22Rv1 (cell line): ENCODE results near the gene PLEKHO1.

Source experiments
- H3K27ac ChIP-seq: fragments of 450-650 bp; 2 replicates; pipeline ENCODE4 v1.5.1; 2017
- ZFX ChIP-seq: fragments of 450-650 bp; IDR thresholded peaks from 2 replicates; pipeline ENCODE4 v1.6.1; 2017; ENCODE audit warnings: antibody characterized with exemption, borderline replicate concordance
- TF ChIP-seq, protein P1 (sequence below): fragments of 450-650 bp; IDR thresholded peaks from 2 replicates; pipeline ENCODE4 v1.5.1; 2017; ENCODE audit warnings: mild to moderate bottlenecking

PLEKHO1 gene

DNA sequence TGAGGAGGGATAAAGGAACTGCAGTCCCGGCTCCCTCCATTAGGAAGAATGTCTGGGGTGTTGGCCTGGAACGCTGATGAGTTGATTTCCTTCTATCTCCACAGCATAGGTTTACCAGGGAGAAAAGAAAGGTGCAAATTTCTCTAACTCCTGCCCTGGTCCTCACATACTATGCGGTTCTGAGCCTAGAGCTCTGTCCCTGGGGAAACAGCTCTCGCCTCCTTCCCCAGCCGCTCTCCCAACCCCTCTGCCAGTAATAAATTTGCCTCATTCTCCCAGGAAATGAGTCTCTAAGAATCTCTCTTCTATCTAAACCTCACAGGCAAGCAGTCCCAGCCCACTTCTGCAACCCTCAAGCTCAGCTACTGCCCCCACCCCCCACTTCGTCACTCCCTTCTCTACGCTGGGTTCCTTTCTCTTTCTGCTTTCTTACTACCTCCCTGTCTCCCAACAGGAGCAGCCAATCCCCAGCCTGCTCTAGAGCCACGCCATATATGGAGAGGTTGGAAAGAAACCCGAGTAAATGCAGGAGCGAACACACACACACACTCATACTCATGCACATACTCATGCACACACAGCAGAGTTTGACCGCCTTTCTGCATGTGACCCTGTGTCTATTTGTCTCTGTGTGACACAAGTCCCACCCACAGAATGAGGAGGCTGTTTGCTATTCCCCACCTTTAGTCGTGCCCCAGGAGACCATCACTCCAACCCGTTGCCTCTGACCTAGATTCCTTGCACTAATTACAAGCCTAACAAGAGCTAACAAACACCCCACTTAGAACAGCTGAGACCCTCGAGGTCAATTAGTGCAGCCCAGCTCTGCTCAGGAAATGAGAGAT is 13.4 kb downstream of the PLEKHO1 start:
- H3K27ac ChIP-seq = peak overlapping the region; percentile 74
- TF ChIP-seq, protein P1, sequence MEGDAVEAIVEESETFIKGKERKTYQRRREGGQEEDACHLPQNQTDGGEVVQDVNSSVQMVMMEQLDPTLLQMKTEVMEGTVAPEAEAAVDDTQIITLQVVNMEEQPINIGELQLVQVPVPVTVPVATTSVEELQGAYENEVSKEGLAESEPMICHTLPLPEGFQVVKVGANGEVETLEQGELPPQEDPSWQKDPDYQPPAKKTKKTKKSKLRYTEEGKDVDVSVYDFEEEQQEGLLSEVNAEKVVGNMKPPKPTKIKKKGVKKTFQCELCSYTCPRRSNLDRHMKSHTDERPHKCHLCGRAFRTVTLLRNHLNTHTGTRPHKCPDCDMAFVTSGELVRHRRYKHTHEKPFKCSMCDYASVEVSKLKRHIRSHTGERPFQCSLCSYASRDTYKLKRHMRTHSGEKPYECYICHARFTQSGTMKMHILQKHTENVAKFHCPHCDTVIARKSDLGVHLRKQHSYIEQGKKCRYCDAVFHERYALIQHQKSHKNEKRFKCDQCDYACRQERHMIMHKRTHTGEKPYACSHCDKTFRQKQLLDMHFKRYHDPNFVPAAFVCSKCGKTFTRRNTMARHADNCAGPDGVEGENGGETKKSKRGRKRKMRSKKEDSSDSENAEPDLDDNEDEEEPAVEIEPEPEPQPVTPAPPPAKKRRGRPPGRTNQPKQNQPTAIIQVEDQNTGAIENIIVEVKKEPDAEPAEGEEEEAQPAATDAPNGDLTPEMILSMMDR = peak; percentile 3
- TF ChIP-seq ZFX = no peak

DNA sequence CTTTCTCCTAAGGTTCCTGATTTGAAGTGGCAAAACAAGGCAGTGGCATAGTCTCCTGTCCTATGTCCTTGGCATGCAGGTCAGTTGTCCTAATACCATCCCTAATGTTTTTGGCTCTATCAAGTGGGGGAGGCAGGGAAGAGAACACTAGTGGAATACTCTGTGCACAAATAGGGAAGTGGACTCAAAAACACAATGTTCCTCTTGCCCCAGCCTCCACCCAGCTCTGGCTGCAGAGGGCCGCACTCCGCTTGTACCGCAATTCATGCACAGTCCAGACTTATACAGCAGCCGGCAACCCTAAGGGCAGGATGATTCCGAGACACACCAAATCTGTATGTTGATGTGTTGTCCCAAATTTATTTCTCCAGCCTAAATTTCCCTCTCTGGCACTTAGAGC is 14.5 kb downstream of the PLEKHO1 start:
- no peak overlapping the region for H3K27ac ChIP-seq
- no peak for TF ChIP-seq ZFX
- TF ChIP-seq, protein P1 = no peak

DNA sequence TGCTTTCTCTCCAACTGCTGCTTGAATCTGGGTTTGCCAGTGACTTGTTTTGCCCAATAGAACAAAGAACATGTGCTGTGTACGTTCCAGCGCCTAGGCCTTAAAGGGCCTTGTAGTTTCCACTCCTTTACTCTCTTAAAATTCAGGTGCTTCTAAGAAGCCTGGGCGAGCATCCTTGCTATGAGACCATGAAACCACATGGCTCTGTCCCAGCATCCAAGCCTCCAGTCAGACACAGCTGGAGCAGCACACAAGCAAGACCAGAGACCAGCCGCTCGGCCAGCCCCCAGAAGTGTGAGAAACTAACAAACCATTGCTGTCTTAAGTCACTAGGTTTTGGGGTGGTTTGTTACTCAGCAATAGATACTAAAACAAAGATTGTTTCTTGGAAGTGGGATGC is 15.1 kb downstream of the PLEKHO1 start:
- TF ChIP-seq, protein P1 = no peak
- no peak for TF ChIP-seq ZFX

DNA sequence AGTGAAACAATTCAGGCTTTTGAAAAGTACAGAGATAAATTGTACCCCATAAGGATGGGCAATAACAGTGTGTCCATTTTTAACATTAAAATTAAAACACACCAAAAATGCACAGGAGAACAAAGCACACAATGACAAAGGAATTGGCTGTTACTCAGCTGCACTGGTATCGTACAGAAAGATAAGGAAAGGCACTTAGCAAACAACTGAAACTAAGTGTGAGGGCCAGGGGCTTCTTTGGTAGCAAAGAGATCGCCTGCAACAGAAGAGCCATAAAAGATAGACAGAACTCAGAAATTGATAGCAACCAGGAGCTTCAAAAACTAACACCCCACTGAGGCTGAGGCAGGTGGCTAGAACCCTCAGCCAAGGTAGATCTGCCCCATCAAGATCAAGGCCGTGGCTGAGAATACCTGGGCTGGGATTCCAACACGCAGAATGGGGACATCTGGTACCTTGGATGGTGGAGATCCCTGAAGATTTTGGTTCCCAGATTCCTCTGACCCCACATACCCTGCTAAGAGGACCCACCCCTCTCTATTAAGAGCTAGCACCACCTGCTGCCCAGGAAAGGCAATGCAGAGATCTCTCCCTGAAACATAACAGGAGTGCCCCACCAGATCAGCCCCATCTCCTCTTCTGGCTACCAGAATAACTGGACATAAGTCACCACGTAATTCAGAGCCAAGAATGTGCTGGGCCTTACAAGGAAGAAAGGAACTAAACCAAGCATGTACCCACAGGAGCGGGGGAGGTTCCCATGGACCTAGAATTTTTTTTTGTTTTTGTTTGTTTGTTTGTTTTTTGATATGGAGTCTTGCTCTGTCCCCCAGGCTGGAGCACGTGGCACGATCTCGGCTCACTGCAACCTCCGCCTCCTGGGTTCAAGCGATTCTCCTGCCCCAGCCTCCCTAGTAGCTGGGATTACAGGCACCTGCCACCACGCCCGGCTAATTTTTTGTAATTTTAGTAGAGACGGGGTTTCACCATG is 16.2 kb downstream of the PLEKHO1 start:
- no peak overlapping the region for H3K27ac ChIP-seq
- TF ChIP-seq, protein P1 = peak; percentile 91
- no peak for TF ChIP-seq ZFX

More for the DNA sequence above, 15.1 kb downstream of the PLEKHO1 start:
- H3K27ac ChIP-seq = no peak overlapping the region

DNA sequence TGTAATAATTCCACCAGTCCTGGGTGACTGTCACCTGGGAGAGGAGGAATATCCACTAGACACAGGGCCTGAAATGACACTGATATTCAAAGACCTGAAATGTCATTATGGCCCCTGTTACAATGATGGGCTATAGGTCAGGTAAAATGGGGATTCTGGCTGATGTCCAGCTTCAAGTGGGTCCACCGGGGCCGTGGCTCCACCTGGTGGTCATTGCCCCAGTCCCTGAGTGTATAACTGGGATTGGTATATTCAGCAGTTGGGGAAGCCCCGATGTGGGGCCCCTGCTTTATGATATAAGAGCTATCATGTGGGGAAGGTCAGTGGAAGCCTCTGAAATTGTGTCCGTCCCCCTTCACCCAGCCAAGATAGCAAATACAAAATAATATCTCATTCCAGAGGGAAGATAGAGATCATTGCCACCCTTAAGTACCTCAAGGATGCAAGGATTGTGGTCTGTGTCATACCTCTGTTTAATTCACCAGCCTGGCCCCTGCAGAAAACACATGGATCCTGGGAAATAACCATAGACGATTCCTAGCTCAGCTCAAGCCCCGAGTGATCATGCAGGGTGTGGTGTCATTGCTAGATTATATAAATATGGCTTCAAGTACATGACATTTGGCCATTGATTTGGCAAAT is 19.4 kb downstream of the PLEKHO1 start:
- no peak for TF ChIP-seq ZFX
- TF ChIP-seq, protein P1 = peak; percentile 92
- H3K27ac ChIP-seq = no peak overlapping the region

DNA sequence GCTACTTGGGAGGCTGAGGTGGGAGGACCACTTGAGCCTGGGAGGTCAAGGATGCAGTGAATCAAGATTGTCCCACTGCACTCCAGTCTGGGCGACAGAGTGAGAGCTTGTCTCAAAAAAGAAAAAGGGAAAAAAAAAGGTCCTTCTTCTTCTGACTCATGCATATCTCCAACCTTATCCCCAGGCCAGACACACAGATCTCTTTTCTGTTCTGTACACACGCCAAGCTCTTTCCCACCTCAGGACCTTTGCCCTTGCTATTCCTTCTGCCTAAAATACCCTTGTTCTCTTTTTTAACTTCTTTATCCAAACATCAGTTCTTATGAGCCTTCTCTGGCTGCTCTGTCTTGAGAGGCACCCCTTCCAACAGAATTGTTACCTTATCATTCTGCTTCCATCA is 22.1 kb downstream of the PLEKHO1 start:
- no peak overlapping the region for H3K27ac ChIP-seq
- TF ChIP-seq, protein P1 = no peak
- TF ChIP-seq ZFX = no peak
